CD14-positive monocyte (primary cell): ENCODE data around the gene EIF4E2. TPM values are rescaled to one million over a fixed set of nuclear protein-coding genes. Genes with fewer than 3 reads are reported as not detected.

Experiments
- DNase-seq, 3 donors: peaks; one replicate each; pipeline ENCODE4 v3.0.0-alpha.2; 2011 to 2022
- H2AFZ ChIP-seq: 2 replicates; pipeline ENCODE4 v1.6.0; 2012; ENCODE audit warnings: mild to moderate bottlenecking, low read depth, low read length, inconsistent platforms; ENCODE audit not compliant: insufficient read depth, poor library complexity, severe bottlenecking
- H3K27ac ChIP-seq, 2 donors: 1 replicate in 1 of 2; 2 replicates in 1 of 2; pipeline ENCODE4 v1.5.1; 2012 to 2013; ENCODE audit warnings: low read length in 2 of 2, control low read depth in 1 of 2, inconsistent platforms in 1 of 2, low read depth in 1 of 2, mild to moderate bottlenecking in 1 of 2
- H3K27me3 ChIP-seq, 2 donors: one replicate each; pipeline versions ENCODE4 v1.6.0 to v1.6.1; 2011 to 2013; ENCODE audit warnings: low read length in 2 of 2; ENCODE audit not compliant: control insufficient read depth in 2 of 2, insufficient read depth in 2 of 2
- H3K36me3 ChIP-seq, 2 donors: replicated peaks in 1 of 2; 1 replicate in 1 of 2; 2 replicates in 1 of 2; pipeline versions ENCODE4 v1.5.1 to v1.6.1; 2012 to 2013; ENCODE audit warnings: low read length in 2 of 2, control low read depth in 1 of 2, inconsistent platforms in 1 of 2, mild to moderate bottlenecking in 1 of 2; ENCODE audit not compliant: insufficient read depth in 2 of 2, control insufficient read depth in 1 of 2
- H3K4me1 ChIP-seq, 2 donors: 1 replicate in 1 of 2; 2 replicates in 1 of 2; pipeline versions ENCODE4 v1.5.1 to v1.6.1; 2012 to 2013; ENCODE audit warnings: low read length in 2 of 2, control low read depth in 1 of 2, inconsistent platforms in 1 of 2, mild to moderate bottlenecking in 1 of 2, moderate library complexity in 1 of 2; ENCODE audit not compliant: insufficient read depth in 2 of 2, control insufficient read depth in 1 of 2
- H3K4me2 ChIP-seq: replicated peaks from 2 replicates; pipeline ENCODE3; 2012; ENCODE audit warnings: low read length, moderate library complexity, mild to moderate bottlenecking; ENCODE audit not compliant: poor library complexity, severe bottlenecking; ENCODE audit errors: extremely low read depth
- H3K4me3 ChIP-seq, 3 experiments: fragments of 200-600 bp in 1 of 3; sonication (generic) in 1 of 3; replicated peaks in 1 of 3; 1 replicate in 2 of 3; 2 replicates in 1 of 3; pipeline ENCODE4 v1.5.1; 2011 to 2013; ENCODE audit warnings: low read length in 3 of 3, mild to moderate bottlenecking in 3 of 3, control low read depth in 2 of 3, low read depth in 2 of 3, inconsistent platforms in 1 of 3, moderate library complexity in 1 of 3
- H3K79me2 ChIP-seq: 2 replicates; pipeline ENCODE4 v1.6.0; 2012; ENCODE audit warnings: mild to moderate bottlenecking, control low read depth, inconsistent platforms, low read length, moderate library complexity; ENCODE audit not compliant: insufficient read depth
- H3K9ac ChIP-seq: 2 replicates; pipeline ENCODE4 v1.6.0; 2017; ENCODE audit warnings: low read length, mild to moderate bottlenecking; ENCODE audit not compliant: insufficient read depth, poor library complexity, severe bottlenecking
- H3K9me3 ChIP-seq, 2 donors: replicated peaks in 1 of 2; 1 replicate in 1 of 2; 2 replicates in 1 of 2; pipeline versions ENCODE4 v1.5.1 to v1.6.1; 2012 to 2013; ENCODE audit warnings: low read length in 2 of 2, control low read depth in 1 of 2; ENCODE audit not compliant: control insufficient read depth in 1 of 2, insufficient read depth in 1 of 2
- H4K20me1 ChIP-seq: 2 replicates; pipeline ENCODE4 v1.6.0; 2012; ENCODE audit warnings: mild to moderate bottlenecking, low read length, control low read depth, moderate library complexity; ENCODE audit not compliant: insufficient read depth
- H3K27ac Mint-ChIP-seq, 7 donors: one replicate each; pipeline ENCODE4 v1.8.0; 2020; ENCODE audit warnings: mild to moderate bottlenecking in 7 of 7, mixed read lengths in 7 of 7, moderate library complexity in 6 of 7, inconsistent platforms in 2 of 7
- H3K27me3 Mint-ChIP-seq, 3 donors: one replicate each; pipeline ENCODE4 v1.8.0; 2021 to 2022; ENCODE audit warnings: low read depth in 3 of 3, mild to moderate bottlenecking in 3 of 3, mixed read lengths in 3 of 3, moderate library complexity in 3 of 3, inconsistent platforms in 1 of 3
- H3K36me3 Mint-ChIP-seq, 2 donors: one replicate each; pipeline ENCODE4 v1.8.0; 2020; ENCODE audit warnings: mixed read lengths in 2 of 2, inconsistent platforms in 1 of 2, mild to moderate bottlenecking in 1 of 2
- H3K4me1 Mint-ChIP-seq: one replicate; pipeline ENCODE4 v1.8.0; 2020; ENCODE audit warnings: mild to moderate bottlenecking, mixed read lengths
- H3K4me3 Mint-ChIP-seq, 2 donors: one replicate each; pipeline ENCODE4 v1.8.0; 2020; ENCODE audit warnings: mild to moderate bottlenecking in 2 of 2, mixed read lengths in 2 of 2, moderate library complexity in 1 of 2
- H3K9me3 Mint-ChIP-seq, 7 donors: one replicate each; pipeline ENCODE4 v1.8.0; 2020 to 2022; ENCODE audit warnings: mixed read lengths in 7 of 7, mild to moderate bottlenecking in 6 of 7, moderate library complexity in 6 of 7, inconsistent platforms in 2 of 7
- CTCF ChIP-seq: fragments of 200-600 bp; IDR thresholded peaks from one replicate; pipeline ENCODE4 v1.8.0; 2022; ENCODE audit warnings: antibody characterized with exemption, mild to moderate bottlenecking
- WGBS: methylation state at CpG from one replicate; pipeline ENCODE4 v1.1.5; 2013; ENCODE audit warnings: missing lambda C conversion rate; ENCODE audit not compliant: insufficient coverage; 5-methylcytosine and 5-hydroxymethylcytosine counted together
- intact Hi-C, 2 donors: fragments of 100-400 bp; cut with micrococcal nuclease; formaldehyde crosslinking; loops; one replicate each; pipeline versions ENCODE4 v1.15.0 to v1.15.1; 2023
- polyA plus RNA-seq, 3 donors: library from polyadenylated mRNA; depleted of rRNA in 1 of 3; unstranded in 2 of 3; stranded (reverse) in 1 of 3; fragments of 300-500 nt in 2 of 3; fragments of >200 nt in 1 of 3; fragmentation: Illumina TruSeq in 2 of 3; gene quantifications; 1 replicate in 2 of 3; 2 replicates in 1 of 3; pipeline ENCODE4 v1.2.3, GENCODE V29; 2012 to 2021

EIF4E2 gene
- polyA plus RNA-seq, 3 donors = 67.2 to 213 (median 188) TPM

GRCh38 chr2:232537499-232537898, 13.0 kb upstream of the EIF4E2 start:
- Mint-ChIP-seq H3K27ac (no peak overlapping the region), H3K27me3 (peaks cover 7 to 20% (median 9%) of the 10 kb centered on the region in 3 donors), H3K9me3 (peaks cover 7 to 11% (median 9%) of the 10 kb centered on the region in 7 donors), H3K36me3 (no peaks in the 10 kb centered on the region), H3K4me1 (peaks cover 25% of the 10 kb centered on the region), H3K4me3 (peak overlapping the region in 1 of 2 donors; percentile 42)
- H3K27me3 ChIP-seq = no peaks in the 10 kb centered on the region
- intact Hi-C loops = no loop called here
- DNase-seq = no peak
- no peaks in the 10 kb centered on the region for H3K36me3 ChIP-seq
- no peaks in the 10 kb centered on the region for H4K20me1 ChIP-seq
- H3K79me2 ChIP-seq = no peaks in the 10 kb centered on the region
- no peak overlapping the region for H3K4me3 ChIP-seq
- peaks cover 31 to 42% of the 10 kb centered on the region in 2 donors for H3K4me1 ChIP-seq
- peaks cover 7% of the 10 kb centered on the region in 2 donors for H3K9me3 ChIP-seq
- 100% methylated on average over 2 of the region's 4 CpGs for WGBS
- no peak overlapping the region for H3K9ac ChIP-seq
- no peak for TF ChIP-seq CTCF
- H2AFZ ChIP-seq = no peak overlapping the region
- H3K4me2 ChIP-seq = no peak overlapping the region
- no peak overlapping the region for H3K27ac ChIP-seq

- Histone ChIP-seq H3K79me2 (no peaks in the 10 kb centered on the region), H3K4me1 (peaks cover 31 to 42% of the 10 kb centered on the region in 2 donors), H3K9me3 (peaks cover 7% of the 10 kb centered on the region in 2 donors), H3K4me2 (peak overlapping the region; percentile 42), H3K9ac (no peak overlapping the region), H4K20me1 (peaks cover 2% of the 10 kb centered on the region), H3K4me3 (peak overlapping the region in 1 of 3 experiments; percentile 33), H3K27ac (peak overlapping the region; percentile 37 to 55), H3K36me3 (no peaks in the 10 kb centered on the region), H2AFZ (no peak overlapping the region), H3K27me3 (no peaks in the 10 kb centered on the region)
- H3K36me3 Mint-ChIP-seq = peaks cover 3% of the 10 kb centered on the region in 2 donors
- TF ChIP-seq CTCF = no peak
- peaks cover 9 to 20% (median 13%) of the 10 kb centered on the region in 3 donors for H3K27me3 Mint-ChIP-seq
- peak; percentile 32 to 87 (median 52) for DNase-seq
- WGBS = 7% methylated on average over 1 of the region's 4 CpGs
- peak overlapping the region in 6 of 7 donors; percentile 35 to 90 (median 68) for H3K27ac Mint-ChIP-seq
- peaks cover 25% of the 10 kb centered on the region for H3K4me1 Mint-ChIP-seq
- H3K9me3 Mint-ChIP-seq = peaks cover 7 to 11% (median 9%) of the 10 kb centered on the region in 7 donors
- peak overlapping the region in 1 of 2 donors; percentile 68 for H3K4me3 Mint-ChIP-seq
- intact Hi-C loops = no loop called here
Measured at GRCh38 chr2:232538671-232539070, 11.8 kb upstream of the EIF4E2 start.
